A549 treated with RU486 at 1 μM for 4 hours (cell line): ENCODE data around the gene C1QL4. TPM values are rescaled to one million over a fixed set of nuclear protein-coding genes. Genes with fewer than 3 reads are reported as not detected.

Source experiments
- total RNA-seq: library from RNA; stranded (reverse); fragments of 200-300 nt; extraction: Qiagen RNA extraction; gene quantifications from 5 replicates; pipeline ENCODE4 v1.2.3, GENCODE V29; 2022; ENCODE audit warnings: low read depth

Gene C1QL4
- total RNA-seq, result 3.4 to 6.1 TPM (median 5.5 TPM) in 5 replicates

DNA sequence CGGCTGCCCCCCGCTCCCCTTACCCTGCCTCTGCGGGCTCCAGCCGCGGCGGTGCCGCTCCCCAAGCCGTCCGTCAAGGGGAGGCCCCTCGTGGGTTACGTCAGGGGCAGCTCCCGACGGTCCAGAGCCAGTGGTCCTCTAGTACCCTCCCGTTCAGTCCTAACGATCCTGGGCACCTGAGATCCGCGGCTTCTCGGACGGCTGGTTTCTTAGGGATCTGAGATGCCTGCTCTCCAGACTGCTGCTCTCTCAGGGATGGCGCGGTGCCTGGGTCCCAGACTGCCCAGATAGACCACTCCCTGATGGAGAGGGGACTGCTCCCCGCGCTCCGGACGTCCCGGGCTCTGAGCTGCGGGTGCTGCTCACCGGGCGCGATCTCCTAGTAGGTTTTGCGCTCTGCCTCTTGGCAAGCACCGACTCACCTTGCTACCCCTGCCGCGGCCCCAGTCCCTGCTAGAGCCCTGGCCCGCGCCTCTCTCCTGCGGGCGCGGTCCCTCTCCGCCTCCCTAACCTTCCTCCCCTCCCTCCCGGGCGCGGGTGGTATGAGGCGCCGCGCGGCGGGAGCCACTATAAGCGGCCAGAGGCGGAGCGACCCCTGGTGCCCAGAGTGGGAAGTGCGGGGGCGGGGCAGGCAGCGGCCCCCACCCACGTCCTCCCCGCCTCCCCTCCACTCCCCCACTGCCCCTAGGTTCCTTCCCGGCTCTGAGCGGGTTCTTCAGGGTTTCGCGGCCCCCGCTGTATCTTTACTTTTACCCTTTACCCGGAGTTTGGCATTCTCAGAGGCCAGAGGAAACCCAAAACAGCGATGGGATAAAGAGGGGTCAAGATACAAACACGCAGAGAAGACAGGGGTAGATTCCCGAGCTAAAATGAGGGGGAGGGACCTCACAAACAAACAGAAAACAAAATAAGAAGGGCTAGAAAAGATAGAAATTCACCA, at the start of gene C1QL4:
C1QL4 (minus strand) TSS at position 544 of the 940 bp plus-strand sequence. CDS start 711 bp downstream, outside the sequence.

DNA sequence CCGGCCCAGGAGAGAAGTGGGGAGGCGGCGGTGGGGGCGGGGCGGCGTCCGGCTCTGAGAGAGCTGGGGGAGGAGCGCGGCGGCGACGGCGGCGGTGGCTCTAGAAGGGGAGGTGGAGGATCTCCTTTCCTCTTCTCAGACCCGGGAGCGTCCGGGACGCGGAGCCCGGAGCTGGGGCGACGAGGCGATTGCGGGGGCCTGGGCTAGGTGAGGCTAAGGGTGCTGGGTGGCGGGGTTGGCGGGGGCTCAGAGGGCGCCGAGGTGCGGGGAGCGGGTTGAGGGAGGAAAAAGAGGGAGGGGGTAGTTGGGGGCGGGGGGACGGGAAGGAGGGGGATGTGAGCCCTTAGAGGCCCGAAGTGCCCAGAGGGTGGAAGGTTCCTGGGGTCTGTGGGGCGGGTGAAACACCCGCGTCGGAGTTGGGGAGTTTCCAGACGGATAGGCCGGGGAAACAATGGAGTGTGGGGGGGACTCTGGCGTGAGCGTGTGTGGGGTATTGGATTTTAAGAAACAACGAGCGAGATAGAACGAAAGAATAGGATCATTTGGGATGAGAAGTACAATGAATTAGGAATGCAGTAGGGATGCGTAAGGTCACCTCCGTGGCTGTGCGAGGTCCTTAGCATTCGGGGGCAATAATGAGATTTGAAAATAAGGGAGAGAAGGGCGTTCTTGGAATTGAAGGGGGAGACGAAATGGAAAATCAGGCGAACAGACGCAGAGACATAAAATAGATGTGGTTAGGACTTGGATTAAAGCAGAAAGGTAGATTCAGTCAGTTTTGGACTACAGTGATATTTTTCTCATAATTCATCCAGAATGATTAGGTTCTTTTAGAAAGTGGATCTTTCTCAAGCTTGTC, 30.6 kb upstream of the C1QL4 start, which contains the start of gene SPATS2:
SPATS2 (plus strand) TSS at position 82 of the 859 bp plus-strand sequence. CDS start 93,551 bp downstream, outside the sequence.

DNA sequence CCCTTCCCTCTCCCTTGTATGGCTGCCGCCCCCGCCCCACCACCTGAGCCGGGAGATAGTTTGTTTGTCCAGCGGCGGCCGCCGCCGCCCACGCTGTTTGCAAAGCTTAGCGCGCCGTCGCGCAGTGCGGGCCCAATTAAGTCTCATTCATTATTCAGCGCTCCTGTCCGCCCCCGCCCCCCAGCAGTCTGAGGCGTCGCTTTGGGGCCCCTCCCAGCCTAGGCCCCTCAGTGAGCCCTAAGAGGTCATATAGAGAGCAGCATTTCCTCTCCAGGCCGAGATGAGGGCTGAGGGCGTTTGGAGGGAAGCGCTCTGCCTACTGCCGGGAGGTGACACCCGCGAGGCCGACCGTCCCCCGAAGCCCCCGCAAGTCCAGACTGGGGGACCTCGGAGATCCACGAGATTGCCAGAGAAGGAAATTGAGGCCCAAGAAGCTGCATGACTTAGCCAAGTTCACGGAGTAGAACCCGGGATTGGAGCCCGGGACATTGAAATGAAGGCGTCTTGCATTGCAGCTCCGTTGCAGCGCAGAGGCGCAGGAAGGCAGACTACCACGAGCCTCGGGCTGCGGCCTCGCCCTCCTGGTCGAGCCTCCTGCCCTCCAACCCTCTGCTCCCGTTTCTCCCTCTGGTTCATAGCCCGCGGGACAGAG, 9.8 kb upstream of the C1QL4 start, which contains the start of gene DNAJC22:
DNAJC22 (plus strand) TSS at position 230 of the 652 bp plus-strand sequence. CDS start 1,985 bp downstream, outside the sequence.

DNA sequence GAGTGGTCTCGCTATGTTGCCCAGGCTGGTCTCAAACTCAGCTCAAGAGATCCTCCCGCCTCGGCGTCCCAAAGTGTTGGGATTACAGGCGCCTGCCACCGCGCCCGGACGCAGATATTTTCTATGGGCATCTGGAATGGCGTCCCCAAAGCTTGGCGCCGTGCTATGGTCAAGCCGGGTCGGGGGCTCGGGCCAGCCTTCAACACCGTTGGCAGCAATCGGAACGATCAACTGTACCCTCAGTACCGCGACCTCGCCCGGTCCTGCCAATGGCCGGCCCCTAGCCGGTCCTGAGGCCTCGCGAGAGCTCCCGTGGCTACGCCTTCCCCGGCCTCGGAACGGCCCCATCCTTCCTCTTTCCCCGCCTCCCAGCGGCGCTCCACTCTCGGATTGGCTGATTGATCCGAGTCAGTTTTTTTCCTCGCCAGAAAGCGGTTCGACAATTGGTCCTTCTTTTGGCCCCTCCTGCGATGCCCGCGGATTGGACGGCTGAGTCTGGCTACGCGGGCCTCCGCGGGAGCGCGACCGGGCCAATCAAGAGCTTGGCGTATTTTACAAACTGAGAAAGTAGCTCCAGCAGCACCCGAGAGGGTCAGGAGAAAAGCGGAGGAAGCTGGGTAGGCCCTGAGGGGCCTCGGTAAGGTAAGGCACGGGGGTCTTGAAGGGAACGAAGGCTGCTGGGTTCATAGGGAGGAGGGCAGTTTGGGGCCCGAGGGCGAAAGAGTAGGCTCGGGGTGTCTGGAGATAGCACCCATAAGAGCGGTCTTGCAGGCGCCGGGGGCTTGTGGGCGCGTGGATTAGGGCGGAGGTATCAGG, 14.1 kb downstream of the C1QL4 start, which contains the start of gene TROAP:
TROAP (plus strand) TSS at position 548 of the 816 bp plus-strand sequence. CDS start 354 bp downstream, outside the sequence.

DNA sequence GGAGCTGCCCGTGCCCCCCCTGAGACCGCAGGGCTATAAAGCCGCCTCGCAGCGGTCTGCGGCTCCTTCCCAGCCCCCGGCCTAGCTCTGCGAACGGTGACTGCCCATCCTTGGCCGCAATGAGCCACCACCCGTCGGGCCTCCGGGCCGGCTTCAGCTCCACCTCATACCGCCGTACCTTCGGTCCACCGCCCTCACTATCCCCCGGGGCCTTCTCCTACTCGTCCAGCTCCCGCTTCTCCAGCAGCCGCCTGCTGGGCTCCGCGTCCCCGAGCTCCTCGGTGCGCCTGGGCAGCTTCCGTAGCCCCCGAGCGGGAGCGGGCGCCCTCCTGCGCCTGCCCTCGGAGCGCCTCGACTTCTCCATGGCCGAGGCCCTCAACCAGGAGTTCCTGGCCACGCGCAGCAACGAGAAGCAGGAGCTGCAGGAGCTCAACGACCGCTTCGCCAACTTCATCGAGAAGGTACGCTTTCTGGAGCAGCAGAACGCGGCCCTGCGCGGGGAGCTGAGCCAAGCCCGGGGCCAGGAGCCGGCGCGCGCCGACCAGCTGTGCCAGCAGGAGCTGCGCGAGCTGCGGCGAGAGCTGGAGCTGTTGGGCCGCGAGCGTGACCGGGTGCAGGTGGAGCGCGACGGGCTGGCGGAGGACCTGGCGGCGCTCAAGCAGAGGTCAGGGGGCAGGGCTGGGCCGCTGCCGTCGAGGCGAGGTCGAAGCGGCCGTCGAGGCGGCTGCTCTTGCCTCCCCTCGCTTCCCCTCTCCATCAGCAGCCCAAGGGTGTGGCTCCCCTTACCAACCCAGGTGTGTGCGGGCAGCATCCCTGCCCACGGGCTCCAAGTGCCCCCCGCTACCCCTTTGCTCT, 41.7 kb downstream of the C1QL4 start, which contains the start of gene PRPH:
PRPH (plus strand) TSS at position 66 of the 855 bp plus-strand sequence; CDS start at position 120, 54 bp downstream.

Other genes starting within 250 kb of the C1QL4 start
- gene DHH, start 242.4 kb downstream of the C1QL4 start, total RNA-seq, result not detected in 5 replicates
- gene LMBR1L, start 226.3 kb downstream of the C1QL4 start, total RNA-seq, result 11.4 to 17.1 TPM (median 12.8 TPM) in 5 replicates
- gene TUBA1B, start 205.8 kb downstream of the C1QL4 start, total RNA-seq, result 2,173 to 2,599 TPM (median 2,319 TPM) in 5 replicates
- 152 to 191 TPM (median 180 TPM) in 5 replicates for gene TUBA1A, start 148.1 kb downstream of the C1QL4 start, total RNA-seq
- gene TUBA1C, start 72.1 kb downstream of the C1QL4 start, total RNA-seq, result 1,723 to 2,076 TPM (median 1,814 TPM) in 5 replicates
- gene PRPH, start 42.0 kb downstream of the C1QL4 start, total RNA-seq, result 0.82 to 1.7 TPM (median 0.91 TPM) in 5 replicates
- 83.7 to 108 TPM (median 90.5 TPM) in 5 replicates for gene TROAP, start 13.9 kb downstream of the C1QL4 start, total RNA-seq
- 17.9 to 22.7 TPM (median 21.7 TPM) in 5 replicates for gene DNAJC22, start 9.7 kb upstream of the C1QL4 start, total RNA-seq
- gene SPATS2, start 30.3 kb upstream of the C1QL4 start, total RNA-seq, result 25.3 to 36.4 TPM (median 33.1 TPM) in 5 replicates
- 2.1 to 3.3 TPM (median 2.8 TPM) in 5 replicates for gene KCNH3, start 201.8 kb upstream of the C1QL4 start, total RNA-seq
- gene MCRS1, start 231.0 kb upstream of the C1QL4 start, total RNA-seq, result 57.8 to 67.8 TPM (median 64.0 TPM) in 5 replicates